Measurements from ENCODE around the gene ENPP3.

ENPP3 gene

DNA sequence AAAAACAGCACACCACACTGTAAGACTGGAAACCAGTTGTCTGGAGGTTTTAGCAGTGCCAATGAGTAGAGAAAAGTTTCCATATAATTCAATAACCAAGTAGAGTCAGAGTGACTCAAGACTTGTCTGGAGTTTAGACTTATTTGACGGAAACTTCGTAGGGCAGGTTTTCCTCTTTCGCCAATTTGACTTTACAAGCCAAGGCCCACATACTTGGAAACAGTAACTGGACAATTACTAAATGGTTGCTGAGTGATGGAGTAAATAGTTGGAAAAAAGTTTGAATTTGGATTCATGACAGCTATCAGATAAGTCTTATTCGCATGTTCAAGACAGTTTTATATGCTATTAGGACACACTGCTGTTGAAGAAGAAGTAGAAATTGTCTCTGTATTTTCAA lies 121.8 kb downstream of the ENPP3 start:
- no peak for FAIRE-seq

DNA sequence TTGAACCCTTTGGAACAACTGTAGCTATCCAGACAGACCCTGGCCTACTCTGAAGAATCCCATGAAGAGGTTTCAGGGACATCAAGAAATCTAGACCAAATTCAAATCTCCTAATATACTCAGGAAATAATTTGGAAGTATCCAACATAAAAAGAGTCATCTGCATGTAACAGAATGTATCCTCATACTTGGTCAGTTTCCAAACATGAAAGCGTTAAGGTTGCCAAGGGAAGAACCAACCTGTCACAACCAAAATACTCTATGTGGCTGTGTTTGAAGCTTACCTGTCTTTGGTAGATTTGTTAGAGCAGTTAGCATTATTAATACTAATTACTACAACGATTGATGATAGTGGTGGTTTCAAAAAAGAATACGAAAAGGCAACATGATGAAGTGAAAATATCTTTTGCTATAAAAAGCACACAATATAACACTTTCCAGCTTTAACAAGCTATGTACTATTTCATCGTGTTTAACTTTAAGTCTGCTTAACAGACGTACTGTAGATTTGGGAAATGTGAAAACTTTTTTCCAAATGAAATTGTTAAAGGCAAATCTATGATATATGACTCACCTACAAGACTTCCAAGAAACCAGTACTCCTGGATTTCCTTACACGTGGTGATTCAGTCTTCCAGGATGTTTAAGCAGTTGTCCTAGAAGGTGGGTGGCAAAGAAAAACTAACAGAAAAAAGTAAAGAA lies 124.1 kb downstream of the ENPP3 start:
- no peak for FAIRE-seq
- DNase-seq (ENCODE audit: extremely low spot score, insufficient read length, low read depth): no peak

More for the DNA sequence above, 121.8 kb downstream of the ENPP3 start:
- no peak for DNase-seq (ENCODE audit: extremely low spot score, insufficient read length, low read depth)

DNA sequence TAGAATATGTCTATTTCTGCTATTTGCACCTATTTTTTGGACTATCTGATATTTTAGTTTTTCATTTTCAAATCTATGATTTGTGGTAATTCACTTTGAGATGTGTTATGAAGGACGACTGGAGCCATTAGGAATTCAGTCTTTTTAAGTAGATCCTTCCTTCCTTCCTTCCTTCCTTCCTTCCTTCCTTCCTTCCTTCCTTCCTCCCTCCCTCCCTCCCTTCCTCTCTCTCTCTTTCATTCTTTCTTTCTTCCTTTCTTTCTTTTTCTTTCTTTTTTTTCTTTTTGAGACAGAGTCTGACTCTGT lies 124.6 kb downstream of the ENPP3 start:
- FAIRE-seq (no peak), DNase-seq (ENCODE audit: extremely low spot score, insufficient read length, low read depth) (no peak)

DNA sequence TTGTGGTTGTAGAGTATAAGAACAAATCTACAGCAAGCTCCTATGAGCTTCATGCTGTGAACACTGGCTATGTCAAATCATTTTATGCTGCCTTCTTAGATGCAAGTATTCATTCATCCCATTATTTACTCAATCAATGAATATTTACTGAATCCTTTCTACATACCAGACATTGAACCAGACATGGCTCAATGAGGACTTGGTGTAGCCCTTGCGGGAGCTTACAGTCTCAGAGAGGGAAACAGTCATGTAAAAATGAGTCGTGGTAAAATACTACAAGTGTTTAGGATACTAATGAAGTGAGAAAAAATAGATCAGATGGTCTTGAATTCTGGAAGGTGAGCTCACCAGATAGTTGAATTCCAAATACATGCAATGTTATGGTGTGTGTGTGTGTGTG lies 125.9 kb downstream of the ENPP3 start:
- FAIRE-seq (no peak), DNase-seq (ENCODE audit: extremely low spot score, insufficient read length, low read depth) (no peak)

DNA sequence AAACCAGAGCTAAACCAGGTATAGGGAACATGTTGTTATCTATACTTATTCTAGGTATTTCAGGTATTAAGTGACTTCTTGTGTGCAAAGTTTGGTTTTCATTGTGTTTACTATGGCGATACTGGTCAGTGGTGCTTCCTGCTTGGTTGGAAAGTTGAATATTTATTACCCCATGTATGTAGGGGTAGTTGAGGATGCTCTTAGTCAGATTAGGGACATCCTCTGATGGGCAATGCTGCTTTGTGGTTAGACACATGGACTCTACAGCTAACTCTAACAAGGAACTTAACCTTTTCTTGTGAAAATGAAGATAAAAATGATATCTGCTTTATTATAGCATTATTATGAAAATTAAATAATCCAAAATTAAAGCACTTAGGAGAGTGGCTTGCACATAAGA lies 126.6 kb downstream of the ENPP3 start:
- DNase-seq (ENCODE audit: extremely low spot score, insufficient read length, low read depth): no peak
- FAIRE-seq: no peak

DNA sequence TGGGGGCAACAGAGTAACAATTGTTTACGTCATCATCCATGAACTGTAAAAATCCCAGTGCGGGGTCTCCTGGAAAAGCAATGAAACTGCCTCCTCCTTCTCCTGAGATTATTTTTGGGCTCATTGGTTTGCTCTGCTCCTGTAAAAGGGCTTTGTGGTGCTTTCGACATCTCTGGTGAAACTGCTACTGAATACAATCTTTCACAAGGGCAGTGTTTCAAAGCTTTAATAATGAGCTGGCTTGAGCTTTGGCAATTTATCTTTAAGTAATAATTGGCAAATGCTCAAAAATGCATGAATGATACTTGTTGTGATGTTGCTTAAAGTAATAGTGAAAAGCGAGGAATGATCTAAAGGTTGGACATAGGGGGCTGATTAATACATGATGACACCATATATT lies 127.2 kb downstream of the ENPP3 start:
- DNase-seq (ENCODE audit: extremely low spot score, insufficient read length, low read depth): no peak
- no peak for FAIRE-seq

DNA sequence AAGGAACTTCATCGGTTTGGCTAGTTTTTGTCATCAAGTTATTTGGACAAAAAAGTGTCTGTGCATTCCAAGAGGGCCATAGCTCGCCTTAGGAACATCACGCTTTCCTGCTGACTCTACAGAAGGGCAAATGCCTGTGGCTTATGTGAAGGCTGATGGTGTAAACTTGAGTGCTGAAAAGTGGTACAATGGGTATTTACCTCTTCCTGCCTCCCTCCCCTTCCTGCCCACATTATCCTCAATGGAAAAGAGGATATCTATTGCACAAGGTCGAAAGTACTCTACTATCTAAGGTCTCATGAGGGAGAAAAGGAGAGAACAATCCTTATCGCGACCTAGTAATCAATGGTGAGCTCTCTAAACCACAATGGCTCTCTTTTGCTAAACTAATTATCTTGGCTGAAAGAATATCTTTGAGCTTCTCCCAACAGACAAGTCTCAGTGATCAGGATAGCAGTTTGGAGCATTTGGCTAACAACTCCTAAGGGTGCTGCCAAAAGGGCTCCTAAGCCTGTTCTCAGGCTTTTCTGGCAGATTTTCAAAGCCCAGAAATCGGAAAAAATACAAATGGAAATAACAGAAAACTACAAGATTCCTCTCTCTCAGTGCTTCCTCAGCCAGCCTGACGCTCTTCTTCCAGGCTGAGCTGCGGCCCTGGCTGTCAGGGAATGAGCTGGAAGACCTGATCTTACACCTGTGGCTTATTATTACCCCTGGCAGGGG lies 128.1 kb downstream of the ENPP3 start:
- FAIRE-seq (no peak), DNase-seq (ENCODE audit: extremely low spot score, insufficient read length, low read depth) (no peak)

DNA sequence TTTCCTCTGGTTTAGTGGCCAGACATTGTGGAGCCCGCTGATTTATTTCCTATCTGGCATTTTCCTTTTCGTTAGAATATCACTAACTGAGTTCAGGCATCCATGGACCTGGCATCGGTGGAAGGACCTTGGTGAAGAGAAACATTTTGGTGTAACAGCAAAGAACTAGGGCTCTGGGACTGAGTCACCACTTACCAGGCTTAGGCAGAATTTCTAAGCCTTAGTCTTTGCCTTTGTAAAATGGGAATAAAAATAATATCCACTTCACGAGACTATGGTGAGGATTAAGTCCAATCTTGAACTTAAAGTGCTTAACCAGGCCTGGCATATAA lies 128.7 kb downstream of the ENPP3 start:
- no peak for DNase-seq (ENCODE audit: extremely low spot score, insufficient read length, low read depth)
- no peak for FAIRE-seq

DNA sequence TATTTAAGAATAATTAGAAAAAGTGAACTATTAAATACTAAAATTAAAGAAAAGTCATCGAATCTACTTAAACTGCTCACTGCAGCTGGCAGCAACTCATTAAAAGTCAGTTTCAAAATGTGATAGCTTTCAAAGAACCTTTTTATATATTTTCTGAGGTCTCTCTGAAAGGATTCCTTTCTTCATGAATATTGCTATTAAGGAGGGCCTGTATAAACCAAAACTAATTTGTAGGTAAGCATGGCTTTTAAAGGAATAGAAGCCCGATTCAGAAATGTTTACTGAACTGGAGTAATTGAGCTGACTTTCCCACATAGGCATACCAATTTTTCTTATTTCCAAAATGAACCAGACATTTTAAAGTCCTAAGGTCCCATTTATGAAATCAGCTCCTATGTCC lies 129.5 kb downstream of the ENPP3 start:
- FAIRE-seq (no peak), DNase-seq (ENCODE audit: extremely low spot score, insufficient read length, low read depth) (no peak)

DNA sequence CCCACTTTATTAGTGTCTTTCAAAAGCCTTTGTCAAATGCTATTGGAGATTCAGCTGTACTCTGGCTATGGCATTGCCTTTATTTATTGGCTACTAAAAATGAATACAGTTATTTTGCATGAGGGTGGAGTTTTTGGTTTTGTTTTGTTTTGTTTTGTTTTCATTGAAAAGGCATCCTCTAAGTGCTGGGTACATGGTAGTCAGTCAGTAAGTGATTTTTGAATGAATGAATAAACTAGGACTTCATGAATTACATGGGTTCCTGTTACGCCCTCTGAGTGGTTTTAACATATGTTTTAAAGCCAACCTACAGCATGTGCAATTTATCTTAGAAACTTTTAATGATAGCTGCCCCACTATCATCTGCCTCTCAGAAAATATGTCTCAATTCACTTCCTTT lies 131.9 kb downstream of the ENPP3 start:
- no peak for FAIRE-seq
- DNase-seq (ENCODE audit: extremely low spot score, insufficient read length, low read depth): no peak

DNA sequence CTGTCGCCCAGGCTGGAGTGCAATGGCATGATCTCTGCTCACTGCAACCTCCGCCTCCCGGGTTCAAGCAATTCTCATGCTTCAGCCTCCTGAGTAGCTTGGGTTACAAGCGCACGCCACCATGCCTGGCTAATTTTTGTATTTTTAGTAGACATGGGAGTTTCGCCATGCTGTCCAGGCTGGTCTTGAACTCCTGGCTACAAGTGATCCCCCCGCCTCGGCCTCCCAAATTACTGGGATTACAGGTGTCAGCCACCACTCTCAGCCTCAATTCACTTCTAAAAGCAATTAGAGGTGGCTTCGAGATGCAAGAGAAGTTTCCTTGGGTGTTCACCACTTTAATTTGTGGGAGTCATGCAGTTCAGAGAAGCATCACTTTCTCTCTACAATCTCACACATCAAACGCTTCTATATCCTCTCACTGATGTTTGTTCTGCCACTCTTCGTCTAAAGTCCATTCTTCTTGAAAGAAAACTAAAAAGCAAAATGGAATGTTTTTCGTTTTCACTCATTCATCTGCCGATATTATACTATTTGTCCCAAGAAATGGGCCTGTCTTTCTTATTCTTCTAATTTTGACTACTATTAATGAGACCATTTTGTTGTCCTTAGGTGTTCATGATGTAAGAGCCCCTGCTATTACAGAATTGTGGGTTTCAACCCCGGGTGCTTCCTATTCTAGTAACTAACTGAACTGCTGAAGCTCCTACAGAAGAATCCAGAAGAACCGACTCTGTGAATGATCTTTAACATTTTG lies 132.5 kb downstream of the ENPP3 start:
- FAIRE-seq: no peak

DNA sequence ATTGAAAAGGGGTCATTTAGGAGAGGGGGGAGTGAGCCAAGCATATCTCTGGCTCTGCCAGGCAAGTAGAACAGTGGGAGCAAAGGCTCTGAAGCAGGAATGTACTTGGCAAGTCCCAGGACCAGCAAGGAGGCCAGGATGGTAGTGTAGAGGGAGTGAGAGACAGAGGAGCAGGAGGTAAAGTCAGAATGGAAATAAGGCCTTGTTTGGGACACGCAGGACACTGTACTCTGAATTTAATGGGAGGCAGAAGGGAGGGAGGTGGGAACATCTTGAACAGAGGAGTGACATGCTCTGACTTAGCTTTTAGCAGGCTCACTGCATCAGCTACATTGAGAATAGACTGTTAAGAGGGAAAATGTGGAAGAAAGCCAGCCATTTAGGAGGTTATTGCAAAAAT lies 133.7 kb downstream of the ENPP3 start:
- DNase-seq (ENCODE audit: extremely low spot score, insufficient read length, low read depth) (no peak), FAIRE-seq (no peak)

More for the DNA sequence above, 132.5 kb downstream of the ENPP3 start:
- no peak for DNase-seq (ENCODE audit: extremely low spot score, insufficient read length, low read depth)

DNA sequence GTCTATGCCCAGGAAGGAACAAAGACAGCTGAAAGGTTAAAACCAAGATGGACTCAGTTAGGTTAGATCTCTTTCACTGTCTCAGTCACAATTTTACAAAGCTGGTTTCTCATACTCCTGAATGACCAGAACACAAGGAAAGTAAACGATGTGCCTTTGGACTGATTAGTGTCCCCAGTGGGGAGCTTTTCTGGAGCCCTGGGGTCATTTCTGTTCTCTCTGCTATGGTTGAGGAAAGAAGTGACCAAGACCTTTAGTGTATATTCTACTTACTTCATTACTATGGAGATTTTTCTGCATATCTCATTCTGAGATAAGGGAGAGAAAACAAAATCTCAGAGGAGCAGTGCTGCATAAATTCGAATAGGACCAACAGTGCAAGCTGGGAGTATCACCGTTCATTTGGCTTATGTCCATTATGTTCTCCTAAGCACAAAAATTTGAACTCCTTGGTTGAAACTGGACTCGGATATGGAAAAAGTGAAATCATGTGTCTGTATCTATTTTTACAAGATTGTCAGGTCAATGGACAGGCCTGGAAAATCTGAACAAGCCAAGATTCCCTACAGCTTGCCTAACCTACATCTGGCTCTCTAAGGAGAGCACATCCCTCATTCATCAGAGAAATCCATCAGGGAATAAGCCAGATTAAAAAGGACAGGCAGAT lies 136.3 kb downstream of the ENPP3 start:
- DNase-seq (ENCODE audit: extremely low spot score, insufficient read length, low read depth): no peak
- no peak for FAIRE-seq

DNA sequence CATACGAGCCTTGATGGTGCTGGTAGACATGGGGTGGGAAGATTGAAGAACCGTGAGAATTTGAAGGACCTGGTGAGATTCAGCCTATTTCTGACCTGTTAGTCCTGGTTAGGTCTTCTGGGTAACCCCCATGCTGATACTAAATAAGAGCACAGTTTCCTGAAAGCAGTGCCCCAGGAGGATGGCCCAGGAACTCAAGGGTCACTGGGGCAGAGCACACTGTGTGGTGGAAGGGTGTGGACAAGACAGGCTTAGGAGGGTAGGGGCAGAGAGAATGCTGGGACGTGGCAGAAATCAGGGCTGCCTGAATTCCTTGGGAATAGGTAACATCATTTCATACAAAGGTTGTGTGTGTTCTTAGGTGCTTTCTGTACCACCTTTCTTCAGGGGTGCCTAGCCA lies 138.8 kb downstream of the ENPP3 start:
- FAIRE-seq (no peak), DNase-seq (ENCODE audit: extremely low spot score, insufficient read length, low read depth) (no peak)

DNA sequence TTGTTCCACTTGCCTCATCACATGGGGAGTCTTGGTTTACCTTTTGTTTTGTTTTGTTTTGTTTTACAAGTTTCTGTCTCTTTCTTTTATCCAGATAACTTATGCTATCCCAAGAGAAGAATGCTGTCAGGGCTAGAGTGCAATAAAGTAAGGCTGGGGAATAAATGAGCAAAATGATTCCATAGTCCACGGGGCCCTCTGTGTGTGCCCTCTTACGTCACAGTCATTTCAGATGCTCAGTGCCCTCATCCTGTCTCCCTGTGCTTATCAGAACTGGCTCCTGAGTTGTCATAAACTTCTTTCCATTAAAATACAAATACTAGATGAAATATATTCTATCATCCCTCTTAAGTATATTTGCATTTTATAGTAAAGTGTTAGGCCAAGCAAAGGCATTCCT lies 139.9 kb downstream of the ENPP3 start:
- no peak for DNase-seq (ENCODE audit: extremely low spot score, insufficient read length, low read depth)
- FAIRE-seq: no peak

DNA sequence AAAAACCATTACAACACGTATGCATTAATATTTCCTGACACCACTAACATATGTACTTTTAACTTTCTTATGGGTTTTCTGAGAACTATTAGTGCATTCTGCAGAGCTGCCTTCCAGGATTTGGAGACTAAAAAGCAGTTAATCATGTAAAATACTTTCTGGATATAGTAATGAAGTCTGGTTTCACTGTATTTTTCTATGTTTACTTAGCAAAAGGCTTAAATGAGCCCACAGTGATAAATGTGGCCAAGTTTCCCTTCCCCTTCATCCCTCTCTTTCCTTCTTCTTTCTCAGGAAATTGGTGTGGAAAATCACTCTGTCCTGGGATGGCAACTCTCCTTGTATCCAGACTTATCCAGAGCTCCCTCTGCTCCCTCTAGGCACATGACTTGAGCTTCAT lies 141.1 kb downstream of the ENPP3 start:
- FAIRE-seq: no peak
- no peak for DNase-seq (ENCODE audit: extremely low spot score, insufficient read length, low read depth)

DNA sequence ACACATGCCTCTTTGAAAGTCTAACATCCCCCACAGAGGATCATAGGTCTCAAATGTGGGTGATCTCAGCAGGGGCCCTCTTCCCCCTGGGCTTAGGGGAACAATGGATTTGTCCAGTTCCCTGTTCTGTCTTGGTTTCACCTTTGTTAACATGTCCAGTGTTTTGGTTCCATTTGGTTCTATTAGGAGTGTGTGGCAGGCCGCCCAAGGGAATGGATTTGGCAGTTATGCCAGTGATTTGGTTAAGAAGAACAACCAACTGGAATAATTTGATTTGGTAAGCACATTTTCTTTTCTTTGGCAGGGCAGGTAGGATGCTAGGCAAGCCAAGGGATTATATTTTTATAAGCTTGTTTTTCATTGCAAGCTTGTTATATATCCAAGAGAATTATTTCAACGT lies 142.2 kb downstream of the ENPP3 start:
- no peak for FAIRE-seq
- DNase-seq (ENCODE audit: extremely low spot score, insufficient read length, low read depth): no peak

DNA sequence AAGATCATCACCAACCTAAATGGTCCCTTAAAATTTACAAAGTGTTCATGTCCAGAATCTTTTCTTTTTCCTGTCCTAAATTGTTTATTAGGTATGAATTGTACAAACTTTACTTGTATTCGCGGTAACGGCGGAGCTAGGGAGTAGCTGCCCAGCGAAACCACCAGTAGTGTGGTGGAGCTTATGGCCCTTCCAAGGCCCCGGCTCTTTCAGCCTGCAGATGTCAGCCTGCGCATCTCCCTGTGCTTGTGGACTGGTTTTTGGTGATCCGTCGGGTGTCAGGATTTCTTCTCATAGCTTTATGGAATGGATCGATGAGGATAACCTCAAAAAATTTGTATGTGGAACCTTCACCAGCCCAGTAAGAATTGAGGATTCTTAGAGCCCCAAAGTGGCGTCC lies 143.5 kb downstream of the ENPP3 start:
- DNase-seq (ENCODE audit: extremely low spot score, insufficient read length, low read depth) (no peak), FAIRE-seq (no peak)

DNA sequence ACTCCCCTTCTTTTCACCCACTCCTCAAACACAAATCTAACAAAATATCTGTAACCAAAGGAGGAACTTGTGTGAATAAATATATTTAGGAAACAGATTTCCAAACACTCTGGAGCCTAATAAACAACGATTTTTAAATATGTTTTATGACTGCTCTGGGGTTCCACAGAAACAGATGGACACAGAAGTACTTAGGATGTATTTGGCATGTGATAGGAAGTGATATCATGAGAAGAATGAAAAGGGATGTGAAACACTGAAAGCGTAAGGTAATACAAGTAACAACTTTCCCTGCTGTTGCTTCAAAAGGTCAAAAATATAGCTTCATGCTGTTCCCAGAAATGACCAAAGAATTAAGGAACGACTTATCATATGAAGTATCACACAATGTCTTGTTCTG lies 144.6 kb downstream of the ENPP3 start:
- no peak for FAIRE-seq

DNA sequence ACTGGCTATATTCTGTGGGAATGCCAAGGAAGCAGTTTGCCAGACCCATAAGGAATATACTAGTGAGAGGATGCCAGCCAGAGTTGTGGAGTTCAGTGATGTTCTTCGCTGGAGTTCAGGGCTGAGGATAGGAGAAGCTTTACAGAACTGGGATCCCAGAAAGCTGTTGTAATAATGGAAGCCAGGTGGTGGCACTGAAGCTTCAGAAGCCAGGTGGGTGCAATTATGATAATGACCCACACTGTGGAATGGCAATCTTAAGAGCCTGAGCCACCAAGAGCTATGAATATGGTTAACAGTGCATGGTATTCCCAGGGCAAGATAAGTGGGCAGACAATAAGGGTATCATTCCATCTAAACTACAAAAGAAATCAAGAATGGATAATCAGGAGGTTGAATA lies 145.7 kb downstream of the ENPP3 start:
- FAIRE-seq (no peak), DNase-seq (ENCODE audit: extremely low spot score, insufficient read length, low read depth) (no peak)

More for the DNA sequence above, 144.6 kb downstream of the ENPP3 start:
- no peak for DNase-seq (ENCODE audit: extremely low spot score, insufficient read length, low read depth)

DNA sequence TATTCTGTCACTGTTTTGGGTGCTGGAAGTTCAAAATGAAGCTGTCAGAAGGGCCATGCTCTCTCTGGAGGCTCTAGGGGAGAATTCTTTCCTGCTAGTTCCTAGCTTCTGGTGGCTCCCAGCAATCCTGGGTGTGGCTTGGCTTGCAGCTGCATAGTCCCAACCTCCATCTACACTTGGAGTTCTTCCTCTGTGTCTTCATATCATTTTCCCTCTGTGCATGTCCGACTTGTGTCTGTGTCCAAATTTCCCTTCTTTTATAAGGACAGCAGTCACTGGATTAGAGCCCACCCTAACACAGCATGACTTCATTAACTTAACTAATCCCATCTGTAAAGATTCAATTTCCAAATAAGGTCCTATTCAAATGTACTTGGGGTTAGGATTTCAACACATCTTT lies 147.5 kb downstream of the ENPP3 start:
- no peak for FAIRE-seq

More for the DNA sequence above, 147.5 kb downstream of the ENPP3 start:
- no peak for DNase-seq (ENCODE audit: extremely low spot score, insufficient read length, low read depth)
